Measurements from ENCODE around the gene PTPN2. TPM values are rescaled to one million over a fixed set of nuclear protein-coding genes. Genes with fewer than 3 reads are reported as not detected.
"Not testable (repeated sequence)": the region's sequence is repeated elsewhere in the genome, so short reads cannot be mapped to it uniquely, and the experiment has no call there.

The PTPN2 gene
- total RNA-seq, 1 donor from 2014 or later = 26.7 TPM

- no peak for DNase-seq
Measured at GRCh38 chr18:12825230-12825629, 58.8 kb downstream of the PTPN2 start.

GRCh38 chr18:12823892-12824291 is 60.1 kb downstream of the PTPN2 start:
- no peak for DNase-seq

GRCh38 chr18:12821408-12821807 is 62.6 kb downstream of the PTPN2 start:
- DNase-seq = no peak

- no peak for DNase-seq
Measured at GRCh38 chr18:12820506-12820905, 63.5 kb downstream of the PTPN2 start.

GRCh38 chr18:12819841-12820240 is 64.2 kb downstream of the PTPN2 start:
- DNase-seq = no peak

DNA sequence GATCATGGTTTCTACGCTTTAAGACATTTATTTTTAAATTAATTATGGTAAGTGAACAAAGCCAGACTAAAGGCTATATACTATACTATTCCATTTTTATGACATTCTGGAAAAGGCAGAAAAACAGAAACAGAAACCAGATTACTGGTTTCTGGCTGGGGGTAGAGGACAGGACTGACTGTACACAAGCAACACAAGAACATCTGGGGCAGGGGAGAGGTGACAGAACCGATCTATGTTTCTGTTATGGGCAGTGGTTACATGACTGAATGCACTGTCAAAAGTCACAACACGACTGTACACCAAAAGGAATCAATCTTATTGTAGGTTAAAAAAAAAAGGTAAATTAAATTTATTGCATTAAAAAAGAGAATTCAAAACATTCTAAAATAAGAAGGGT is 64.7 kb downstream of the PTPN2 start:
- no peak for DNase-seq

DNA sequence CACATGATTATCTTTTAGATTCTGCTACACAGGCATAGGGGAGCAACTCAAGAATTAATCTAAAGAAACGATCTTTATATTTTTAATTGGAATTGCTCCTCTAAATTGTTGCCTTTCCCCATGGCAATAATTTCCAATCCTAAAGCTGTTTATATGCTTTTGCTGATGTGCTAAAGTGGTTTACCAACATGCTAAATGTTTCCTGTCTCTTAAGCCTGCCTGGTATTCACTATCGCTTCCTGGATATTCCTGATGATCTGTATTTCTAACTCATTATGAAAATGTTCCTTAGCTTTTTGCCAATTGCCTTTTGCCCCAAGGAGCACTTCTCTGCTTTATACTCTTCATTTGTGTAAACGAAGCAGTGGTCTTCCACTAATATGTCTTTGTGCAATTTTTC is 65.8 kb downstream of the PTPN2 start:
- no peak for DNase-seq

- no peak for DNase-seq
Measured at GRCh38 chr18:12816451-12816850, 67.6 kb downstream of the PTPN2 start.

GRCh38 chr18:12811191-12811950 is 72.7 kb downstream of the PTPN2 start:
- no peak for DNase-seq

- DNase-seq = no peak
Measured at GRCh38 chr18:12803069-12803936, 80.7 kb downstream of the PTPN2 start.

GRCh38 chr18:12802538-12802937 is 81.5 kb downstream of the PTPN2 start:
- no peak for DNase-seq

DNA sequence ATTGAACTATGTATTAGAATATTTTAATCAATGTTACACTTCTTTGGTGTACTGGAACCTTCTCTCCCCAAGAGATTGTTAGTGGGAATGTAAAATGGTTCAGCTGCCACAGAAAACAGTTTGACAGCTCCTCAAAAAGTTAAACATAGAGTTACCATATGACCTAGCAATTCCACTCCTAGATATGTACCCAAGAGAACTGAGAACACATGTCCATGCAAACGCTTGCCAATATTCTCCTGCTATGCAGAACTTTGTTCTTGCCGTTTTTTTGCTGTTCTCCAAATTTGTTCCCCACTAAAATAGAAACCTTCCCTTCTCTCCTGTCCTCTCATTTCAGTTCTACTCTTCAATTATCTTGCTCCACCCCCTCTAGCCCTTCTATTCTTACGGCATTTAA is 87.6 kb downstream of the PTPN2 start:
- no peak for DNase-seq

GRCh38 chr18:12791610-12792009 is 92.4 kb downstream of the PTPN2 start:
- no peak for DNase-seq

- DNase-seq = no peak
Measured at GRCh38 chr18:12786669-12787068, 97.4 kb downstream of the PTPN2 start.

GRCh38 chr18:12783524-12783923 is 100.5 kb downstream of the PTPN2 start:
- DNase-seq = no peak

- DNase-seq = no peak
Measured at GRCh38 chr18:12782521-12782920, 101.5 kb downstream of the PTPN2 start.

DNA sequence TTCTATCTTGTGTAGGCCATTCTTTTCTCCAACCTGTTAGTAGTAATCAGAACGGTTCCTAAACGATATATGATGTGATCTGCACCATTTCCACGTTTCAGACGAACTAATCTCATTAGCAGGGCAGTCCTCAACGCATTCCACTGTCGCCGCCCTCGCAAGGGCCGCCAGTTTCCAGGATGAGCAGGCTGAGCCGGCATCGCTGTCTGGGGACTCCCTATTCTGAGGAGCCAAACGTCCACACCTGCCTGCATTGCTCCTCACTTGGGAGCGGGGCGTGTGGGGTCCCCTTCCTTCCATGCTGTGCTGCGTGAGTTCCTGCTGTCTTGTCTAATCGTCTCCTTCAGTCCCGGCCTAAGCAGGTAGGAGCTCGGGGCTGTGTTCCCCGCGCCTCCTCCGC is 104.6 kb downstream of the PTPN2 start:
- DNase-seq = no peak

GRCh38 chr18:12779043-12779442 is 105.0 kb downstream of the PTPN2 start:
- no peak for DNase-seq

DNA sequence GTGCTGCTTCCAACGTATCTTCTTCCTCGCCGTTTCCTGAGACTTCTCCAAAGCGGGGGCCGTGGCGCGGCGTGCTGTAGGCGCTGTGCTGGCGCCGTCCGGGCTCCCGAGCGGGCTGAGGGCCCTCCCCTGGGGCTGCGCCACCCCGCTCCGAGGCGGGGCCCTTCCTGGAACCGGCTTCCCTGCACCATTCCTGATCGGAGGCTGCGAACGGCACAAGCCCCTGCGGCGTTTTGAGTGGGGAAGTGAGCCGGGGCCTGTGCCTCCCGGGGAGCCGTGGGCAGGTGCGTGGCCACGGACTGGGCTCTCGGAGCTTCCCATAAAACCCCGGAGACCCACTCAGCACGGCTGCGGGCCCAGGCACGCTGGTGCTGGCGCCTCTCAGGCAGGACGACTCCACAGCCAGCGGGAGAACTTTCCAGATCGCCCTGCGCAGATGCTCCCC is 106.5 kb downstream of the PTPN2 start:
- no peak for DNase-seq

- DNase-seq = no peak
Measured at GRCh38 chr18:12776821-12777471, 107.1 kb downstream of the PTPN2 start.

DNA sequence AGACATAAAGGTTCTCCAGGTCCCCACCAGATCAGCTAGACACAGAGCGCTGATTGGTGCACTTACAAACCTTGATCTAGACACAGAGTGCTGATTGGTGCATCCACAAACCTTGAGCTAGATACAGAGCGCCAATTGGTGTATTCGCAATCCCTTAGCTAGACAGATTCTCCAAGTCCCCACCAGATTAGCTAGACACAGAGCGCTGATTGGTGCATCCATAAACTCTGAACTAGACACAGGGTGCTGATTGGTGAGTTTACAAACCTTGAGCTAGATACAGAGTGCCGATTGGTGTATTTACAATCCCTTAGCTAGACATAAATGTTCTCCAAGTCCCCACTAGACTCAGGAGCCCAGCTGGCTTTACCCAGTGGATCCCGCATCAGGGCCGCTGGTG is 107.6 kb downstream of the PTPN2 start:
- not testable (repeated sequence) for DNase-seq

DNA sequence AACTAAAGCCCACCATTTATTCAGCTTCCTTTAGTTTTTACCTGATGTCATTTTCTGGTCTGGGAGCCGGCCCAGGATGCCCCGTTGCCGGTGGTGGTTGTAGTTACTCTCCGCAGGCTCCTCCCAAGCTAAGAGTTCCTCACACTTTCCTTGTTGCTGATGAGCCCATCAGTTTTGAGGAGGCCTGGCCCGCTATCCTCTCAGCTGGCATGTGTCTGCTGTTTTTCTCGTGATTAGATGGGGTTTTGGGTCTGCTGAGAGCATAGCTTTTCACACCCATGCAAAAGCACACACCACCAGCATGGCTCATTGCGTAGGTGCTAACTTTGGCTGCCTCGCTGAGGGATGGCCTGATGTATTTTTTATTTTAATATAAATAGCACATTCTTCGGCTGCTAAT is 109.1 kb downstream of the PTPN2 start:
- DNase-seq = no peak

DNA sequence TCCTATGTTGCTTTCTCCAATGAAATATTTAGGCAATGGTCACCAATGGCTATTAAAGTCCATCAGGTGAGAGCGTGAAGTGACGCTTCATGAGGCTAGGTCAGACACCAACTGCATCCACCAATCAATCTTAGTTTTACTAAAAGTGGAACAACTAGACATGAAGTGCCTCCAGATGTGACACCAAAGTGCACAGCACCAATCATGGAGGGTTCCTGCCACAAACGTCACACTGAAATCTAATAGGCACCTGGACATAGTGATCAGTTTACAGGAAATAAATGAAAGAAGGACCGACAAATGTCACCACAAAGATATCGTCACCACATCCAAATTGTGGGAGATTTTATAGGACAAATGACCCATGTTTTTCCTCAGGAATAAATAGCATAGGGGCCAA is 110.7 kb downstream of the PTPN2 start:
- no peak for DNase-seq
